H4 (cell line): ENCODE measurements around the gene OR52H1. TPM values are rescaled to one million over a fixed set of nuclear protein-coding genes. Genes with fewer than 3 reads are reported as not detected.
A peak's percentile ranks its signal among the peaks of the same experiment; 100 is the strongest.
"Not testable (repeated sequence)": the region's sequence is repeated elsewhere in the genome, so short reads cannot be mapped to it uniquely, and the experiment has no call there.

Experiments used
- DNase-seq: peaks from one replicate; pipeline ENCODE4 v3.0.0-alpha.2; 2015; ENCODE audit warnings: low spot score
- total RNA-seq: library from RNA; depleted of rRNA; stranded (reverse); fragments of >200 nt; shearing (Covaris generic); gene quantifications from 2 replicates; pipeline ENCODE4 v1.2.3, GENCODE V29; 2014; rRNA removed

OR52H1 gene
- not detected in 2 replicates for total RNA-seq

DNA sequence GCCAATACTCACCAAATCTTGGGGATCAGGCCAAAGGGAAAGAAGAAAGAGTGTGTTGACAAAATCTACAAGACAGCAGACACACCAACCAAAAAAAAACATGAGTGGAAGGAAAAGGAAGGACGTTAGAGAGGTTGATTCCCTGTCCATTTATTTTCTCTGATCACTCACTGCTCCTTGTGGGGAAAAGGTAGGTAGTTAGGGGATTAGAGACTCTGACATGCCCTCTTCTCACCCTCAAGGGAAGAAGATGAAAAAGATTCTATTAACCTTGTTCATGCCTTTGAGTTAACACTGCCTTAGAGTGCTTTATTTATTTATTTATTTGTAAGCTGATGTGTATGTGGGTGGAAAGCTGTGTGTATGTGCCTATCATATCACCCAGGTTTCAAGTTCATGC lies at the start of gene OR52H1:
Gene OR52H1 (minus strand): TSS at position 101 of the 400 bp plus-strand sequence. CDS start 3,035 bp downstream, outside the sequence.
- DNase-seq = no peak

DNA sequence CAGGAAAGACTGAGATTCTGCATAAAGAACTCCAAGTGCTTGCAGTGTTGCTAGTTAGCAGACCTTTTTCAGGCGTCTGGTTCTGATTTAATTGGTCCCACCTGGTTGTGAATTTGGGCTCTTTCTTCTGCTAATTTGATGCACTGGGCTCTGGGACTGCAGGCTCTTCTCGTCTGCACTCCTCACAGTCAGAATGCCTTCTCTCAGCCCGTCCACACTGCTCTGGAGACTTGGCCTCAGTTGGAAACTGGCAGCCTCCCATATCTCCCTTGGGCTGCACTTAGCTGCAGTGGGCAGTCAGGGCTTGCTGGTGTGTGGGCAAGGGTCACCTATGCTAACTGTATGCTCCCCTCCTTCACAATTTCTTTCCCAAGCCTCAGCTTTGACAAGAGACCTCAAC lies 49.6 kb upstream of the OR52H1 start:
- DNase-seq = no peak

DNA sequence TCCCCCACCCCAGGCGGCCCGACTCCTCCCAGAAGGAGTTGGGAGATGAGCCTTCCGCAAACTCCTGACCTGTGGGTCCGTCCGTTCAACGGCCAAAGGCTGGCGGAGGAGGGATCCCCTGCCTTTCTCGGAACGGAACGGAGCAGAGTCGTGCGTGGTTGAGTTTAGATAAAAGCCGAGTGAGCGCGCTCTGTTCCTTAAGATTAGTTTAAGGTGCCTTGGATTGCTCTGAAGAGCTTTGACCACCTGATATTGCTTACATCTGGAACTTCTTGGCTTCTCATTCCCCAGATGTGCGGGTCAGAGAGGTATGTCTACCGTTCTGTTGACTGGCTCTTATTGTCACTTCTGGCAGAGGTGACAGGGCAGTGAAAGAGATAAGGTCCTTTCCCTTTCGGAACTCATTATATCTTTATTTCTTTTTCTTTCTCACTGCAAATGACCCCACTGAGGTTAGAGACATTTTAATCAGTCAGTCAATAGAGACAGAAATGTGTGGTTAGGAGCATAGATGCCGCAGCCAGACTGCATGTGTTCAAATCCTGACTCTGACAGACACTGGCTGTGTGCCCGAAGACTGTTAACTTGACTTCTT lies 48.4 kb upstream of the OR52H1 start, which contains the start of gene TRIM6:
Gene TRIM6 (plus strand): TSS at position 31 of the 595 bp plus-strand sequence. CDS start 261 bp downstream, at position 292.
- DNase-seq = peak; percentile 51

DNA sequence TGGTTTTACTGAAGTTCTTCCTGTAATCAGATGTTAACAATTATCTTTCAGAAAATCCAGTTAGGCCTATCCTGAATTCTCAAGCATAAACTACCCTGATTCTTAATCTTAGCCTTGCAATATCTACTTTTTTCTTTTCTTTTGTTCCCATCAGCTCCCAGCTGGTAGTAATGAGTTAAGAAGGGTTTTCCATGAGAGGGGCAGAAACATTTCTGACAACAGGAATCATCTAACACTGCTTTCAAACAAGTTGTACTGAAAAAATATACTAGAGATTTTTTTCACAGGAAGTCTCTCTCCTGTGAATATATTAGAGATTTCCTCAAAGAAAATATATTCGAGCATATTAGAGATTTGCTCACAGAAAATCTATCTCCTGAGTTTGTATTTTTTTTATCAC lies 44.8 kb upstream of the OR52H1 start:
- DNase-seq = no peak

DNA sequence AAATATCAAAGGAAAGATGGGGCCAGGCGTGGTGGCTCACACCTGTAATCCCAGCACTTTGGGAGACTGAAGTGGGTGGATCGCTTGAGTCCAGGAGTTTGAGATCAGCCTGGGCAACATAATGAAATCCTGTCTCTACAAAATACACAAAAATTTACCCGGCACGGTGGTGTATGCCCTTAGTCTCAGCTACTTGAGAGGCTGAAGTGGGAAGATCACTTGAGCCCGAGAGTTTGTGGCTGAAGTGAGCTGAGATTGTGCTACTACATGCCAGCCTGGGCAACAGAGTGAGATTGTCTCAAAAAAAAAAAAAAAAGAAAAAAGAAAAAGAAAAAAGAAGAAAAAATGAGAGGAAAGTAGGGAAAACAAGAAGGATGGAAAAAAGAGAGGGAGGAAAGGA lies 44.3 kb upstream of the OR52H1 start:
- no peak for DNase-seq

DNA sequence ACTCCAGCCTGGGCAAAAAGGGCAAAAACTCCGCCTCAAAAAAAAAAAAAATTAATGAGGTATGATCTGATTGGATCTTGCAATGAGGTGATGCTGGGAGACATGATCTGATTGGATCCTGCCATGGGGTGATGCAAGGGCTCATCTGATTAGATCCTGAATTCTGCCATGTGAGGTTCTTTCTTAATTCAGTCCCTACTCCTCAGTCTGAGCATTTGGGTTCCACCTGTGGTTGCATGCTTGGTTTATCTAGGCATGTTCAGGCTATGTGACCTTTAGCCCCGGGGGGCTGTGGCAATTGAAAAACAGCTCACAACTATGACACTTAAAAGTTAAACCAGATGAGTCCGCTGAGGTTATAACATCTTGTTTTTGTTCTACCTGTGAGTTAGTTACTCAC lies 43.3 kb upstream of the OR52H1 start:
- no peak for DNase-seq

DNA sequence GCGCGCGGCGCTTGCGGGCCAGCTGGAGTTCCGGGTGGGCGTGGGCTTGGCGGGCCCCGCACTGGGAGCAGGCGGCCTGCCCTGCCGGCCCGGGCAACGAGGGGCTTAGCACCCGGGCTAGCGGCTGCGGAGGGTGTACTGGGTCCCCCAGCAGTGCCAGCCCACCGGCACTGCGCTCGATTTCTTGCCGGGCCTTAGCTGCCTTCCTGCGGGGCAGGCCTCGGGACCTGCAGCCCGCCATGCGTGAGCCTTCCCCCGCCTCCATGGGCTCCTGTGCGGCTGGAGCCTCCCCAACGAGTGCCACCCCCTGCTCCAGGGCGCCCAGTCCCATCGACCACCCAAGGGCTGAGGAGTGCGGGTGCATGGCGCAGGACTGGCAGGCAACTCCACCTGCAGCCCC lies 41.6 kb upstream of the OR52H1 start:
- not testable (repeated sequence) for DNase-seq

DNA sequence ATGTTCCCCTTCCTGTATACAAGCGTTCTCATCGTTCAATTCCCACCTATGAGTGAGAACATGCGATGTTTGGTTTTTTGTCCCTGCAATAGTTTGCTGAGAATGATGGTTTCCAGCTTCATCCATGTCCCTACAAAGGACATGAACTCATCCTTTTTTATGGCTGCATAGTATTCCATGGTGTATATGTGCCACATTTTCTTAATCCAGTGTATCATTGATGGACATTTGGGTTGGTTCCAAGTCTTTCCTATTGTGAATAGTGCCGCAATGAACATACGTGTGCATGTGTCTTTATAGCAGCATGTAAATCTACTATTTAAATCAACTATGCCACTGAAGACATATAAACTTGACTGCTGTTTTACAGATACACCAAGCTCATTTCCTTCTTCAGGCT lies 36.1 kb upstream of the OR52H1 start:
- DNase-seq = not testable (repeated sequence)

DNA sequence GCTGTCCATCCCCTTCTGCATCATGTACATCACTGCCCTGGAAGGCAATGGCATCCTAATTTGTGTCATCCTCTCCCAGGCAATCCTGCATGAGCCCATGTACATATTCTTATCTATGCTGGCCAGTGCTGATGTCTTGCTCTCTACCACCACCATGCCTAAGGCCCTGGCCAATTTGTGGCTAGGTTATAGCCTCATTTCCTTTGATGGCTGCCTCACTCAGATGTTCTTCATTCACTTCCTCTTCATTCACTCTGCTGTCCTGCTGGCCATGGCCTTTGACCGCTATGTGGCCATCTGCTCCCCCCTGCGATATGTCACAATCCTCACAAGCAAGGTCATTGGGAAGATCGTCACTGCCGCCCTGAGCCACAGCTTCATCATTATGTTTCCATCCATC lies 32.7 kb upstream of the OR52H1 start:
- no peak for DNase-seq

DNA sequence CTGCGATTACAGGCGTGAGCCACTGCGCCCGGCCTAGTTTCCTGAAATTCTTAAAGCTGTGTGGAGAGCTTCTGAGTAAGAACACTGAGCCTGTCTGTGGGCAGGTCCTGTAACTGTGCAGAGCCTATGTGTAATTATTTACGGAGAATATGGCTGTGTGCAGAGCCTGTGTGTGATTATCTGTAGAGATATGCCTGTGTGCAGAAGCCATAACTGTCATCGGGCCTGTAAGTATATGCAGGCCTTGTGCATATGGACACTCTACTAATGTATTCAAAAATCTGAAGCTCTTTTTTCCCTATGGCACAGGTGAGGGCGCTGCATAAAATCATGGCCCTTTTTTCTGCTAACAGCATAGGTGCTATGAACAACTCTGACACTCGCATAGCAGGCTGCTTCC lies 32.2 kb upstream of the OR52H1 start, which contains the start of gene OR52B6:
Gene OR52B6 (plus strand): TSS at position 301 of the 400 bp plus-strand sequence. CDS start 0 bp downstream, at position 301.
- no peak for DNase-seq

DNA sequence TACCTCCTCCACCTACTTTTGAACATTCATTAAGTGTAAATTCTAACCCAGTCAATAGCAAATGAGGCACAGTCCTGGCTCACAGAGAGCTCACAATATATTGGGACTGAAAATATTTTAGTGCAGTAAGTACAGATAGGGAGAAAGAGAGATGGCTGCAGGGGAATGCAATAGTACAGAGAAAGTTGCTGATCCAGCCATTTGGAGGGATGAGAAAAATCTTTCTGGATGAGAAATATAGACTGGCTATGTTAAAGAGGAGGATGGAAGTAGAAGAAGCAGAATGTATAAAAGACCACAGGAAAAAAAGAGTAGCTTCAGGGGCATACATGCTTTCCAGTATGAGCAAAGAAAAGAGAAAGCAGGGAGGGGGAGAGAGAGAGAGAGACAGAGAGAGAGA lies 28.8 kb upstream of the OR52H1 start:
- no peak for DNase-seq

DNA sequence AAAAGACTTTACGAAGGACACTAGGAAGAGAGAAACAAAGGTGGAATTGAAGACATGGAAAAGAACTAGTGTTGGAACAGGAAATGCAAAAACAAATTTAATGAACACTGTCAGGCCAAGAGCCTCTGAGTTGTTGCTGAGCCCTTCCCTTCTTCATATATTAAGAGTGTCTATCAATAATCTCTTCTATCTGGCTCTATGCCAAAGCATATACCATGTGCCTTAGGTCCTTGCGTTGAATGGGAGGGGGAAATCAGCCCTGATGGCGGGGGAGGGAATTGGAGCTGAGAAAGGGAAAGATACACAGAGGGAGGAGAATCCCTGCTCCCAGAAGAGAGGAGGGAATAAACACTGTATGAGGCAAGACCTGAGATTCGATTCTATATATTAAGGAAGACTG lies 26.8 kb upstream of the OR52H1 start:
- no peak for DNase-seq

DNA sequence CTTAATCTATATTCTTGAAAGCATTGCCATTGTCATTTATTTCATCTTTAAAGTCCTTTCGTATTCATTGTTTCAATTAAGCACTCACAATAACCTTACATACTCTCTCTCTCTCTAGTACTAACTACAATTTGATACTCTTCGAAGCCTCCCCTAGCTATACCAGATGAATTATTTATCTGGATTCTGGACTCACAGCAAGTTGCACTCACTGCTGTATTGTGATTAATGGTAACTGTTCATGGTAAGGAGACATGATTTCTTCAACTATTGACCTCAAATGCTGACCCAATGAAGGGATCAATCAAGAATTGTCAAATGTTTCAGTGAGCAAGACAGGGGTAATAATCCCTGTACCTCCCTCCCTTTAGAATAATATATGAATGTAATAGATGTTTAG lies 26.3 kb upstream of the OR52H1 start:
- DNase-seq = no peak

DNA sequence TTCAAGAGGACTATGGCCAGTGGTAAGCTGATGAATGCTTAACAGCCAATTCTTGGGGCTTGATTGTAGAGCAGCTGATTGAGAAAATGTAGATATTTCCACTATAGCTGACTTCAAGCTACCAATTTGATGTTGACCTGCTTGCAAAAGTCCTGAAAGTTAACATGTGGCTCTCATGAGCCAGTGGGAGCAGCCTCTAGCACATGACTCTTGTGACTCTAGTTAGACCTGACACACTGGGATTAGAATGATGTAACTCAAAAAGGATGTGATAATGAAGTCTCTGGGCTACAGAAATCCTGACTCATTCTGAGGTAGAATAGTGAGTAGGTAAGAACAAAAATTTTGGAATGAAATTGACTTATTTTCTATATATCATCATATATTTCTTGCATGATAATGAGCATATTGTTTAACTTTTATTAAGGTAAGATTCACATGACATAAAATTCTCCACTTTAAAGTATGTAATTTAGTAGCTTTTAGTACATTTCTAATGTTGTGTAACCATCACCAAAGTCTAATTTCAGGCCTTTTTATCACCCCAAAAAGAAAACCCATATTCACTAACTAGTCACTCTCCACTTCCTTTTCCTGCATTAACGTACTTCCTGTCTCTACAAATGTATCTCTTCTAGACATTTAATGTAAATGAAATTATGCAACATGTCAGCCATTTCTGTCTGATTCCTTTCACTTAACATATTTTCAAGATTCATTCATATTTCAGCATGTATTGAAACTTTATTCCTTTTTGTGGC lies 16.1 kb upstream of the OR52H1 start:
- peak; percentile 23 for DNase-seq

DNA sequence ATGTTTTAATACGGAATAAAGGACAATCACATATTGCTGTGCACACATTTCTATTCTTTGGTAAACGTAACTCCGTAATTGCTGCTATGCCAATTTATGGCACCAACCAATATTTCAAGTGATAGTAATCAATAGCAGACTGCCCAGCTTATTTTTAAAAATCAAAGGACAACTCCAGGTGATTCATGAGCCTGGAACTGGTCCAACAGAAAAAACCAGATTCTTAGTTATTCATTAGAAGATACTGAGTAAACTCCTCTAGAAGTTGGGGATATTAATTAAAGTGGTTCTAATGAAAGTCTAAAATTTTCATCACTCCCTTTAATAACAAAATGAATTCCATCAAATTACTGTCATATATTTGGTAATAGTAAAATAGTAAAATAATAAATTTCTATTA lies 9.4 kb upstream of the OR52H1 start:
- DNase-seq = no peak

DNA sequence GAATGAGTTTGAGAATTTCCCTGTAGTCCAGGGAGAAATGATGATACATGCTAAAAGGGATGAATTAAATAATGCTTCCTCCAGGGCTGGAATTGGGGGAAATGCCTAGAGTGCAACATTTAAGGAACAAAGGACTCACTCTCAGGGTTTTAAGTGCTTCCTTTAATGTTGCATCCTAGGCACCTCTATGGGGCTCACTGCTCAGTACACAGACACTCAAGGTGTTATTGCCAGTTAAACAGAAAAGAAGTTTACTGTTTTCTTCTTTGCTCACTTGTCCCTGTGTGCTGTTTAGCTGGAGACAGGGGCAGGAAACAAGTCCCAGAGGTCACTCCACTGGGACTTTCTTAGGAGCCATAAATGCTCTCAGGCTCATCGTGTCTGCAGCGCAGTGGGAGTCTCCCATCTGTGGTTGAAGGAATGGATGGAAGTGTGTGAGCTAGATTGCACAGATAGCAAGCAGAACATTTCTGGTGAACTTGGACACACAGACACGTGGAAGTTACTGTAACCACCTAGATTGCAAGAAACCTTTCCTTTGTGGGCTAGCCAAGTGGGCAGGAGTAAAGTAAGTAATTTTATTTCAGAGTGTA lies 8.4 kb upstream of the OR52H1 start:
- DNase-seq = no peak

DNA sequence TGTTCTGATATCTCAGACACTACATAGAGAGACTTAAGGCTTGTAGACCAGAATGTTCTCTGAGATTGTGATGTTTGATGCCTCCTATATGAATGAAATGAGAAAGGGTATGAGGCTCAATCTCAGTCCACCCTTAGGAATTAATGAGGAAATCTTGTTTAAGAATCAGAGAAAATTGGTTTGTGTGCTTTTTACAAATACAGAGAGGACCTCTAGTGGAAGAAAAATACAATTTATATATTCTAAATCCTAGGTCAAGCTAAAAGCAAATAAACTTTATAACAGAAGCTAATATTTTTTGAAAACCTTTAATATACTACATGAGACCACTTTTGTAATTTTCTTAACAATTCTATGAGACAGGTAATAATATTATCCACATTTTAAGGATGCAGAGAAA lies 5.0 kb upstream of the OR52H1 start:
- DNase-seq = no peak

DNA sequence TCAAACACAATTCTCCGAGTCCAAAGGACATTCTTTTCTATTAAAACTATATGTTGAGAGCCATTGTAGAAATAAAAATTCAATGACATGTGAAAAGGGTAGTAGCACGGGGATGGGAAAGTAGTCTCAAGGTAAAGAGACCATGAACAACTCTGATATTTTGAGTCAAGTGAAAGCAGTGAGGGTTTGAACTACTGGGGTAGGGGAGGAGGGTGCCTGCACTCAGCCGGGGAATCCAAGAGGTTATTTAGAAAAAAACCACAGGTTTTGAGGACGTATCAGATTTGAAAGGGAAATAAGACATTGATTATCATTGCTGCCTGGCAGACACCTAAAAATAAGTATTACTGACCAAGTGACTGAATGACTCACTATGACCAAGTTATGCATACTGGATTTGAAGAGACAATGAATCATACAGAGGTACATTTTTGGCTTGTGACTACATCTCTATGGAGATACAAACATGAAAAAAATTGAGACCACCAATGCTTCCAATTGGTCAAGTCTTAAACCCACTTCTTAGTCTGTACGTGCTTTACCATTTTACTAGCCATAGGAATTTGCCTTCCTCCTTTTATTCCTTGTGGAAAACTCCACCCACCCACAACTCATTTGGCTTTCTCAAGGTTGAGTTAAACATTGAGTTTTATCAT lies 2.2 kb upstream of the OR52H1 start:
- no peak for DNase-seq

DNA sequence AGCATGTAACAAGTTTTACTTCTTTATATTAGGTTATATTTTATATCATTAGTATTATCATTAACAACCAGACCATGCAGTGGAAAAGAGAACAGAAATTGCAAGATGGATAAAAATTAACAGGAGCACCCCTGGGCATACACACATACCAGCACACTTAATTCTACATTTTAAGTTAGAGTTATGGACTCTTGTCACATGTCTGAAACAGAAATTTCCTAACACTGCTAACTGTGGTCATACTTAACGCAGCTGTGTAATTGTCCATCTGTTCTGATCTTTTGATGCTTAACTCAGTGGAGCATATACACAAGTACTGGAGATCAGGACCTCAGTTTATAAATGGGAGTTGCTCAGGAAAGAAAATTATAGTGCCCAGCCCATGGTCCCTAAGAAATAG lies 358 bp downstream of the OR52H1 start:
- no peak for DNase-seq

DNA sequence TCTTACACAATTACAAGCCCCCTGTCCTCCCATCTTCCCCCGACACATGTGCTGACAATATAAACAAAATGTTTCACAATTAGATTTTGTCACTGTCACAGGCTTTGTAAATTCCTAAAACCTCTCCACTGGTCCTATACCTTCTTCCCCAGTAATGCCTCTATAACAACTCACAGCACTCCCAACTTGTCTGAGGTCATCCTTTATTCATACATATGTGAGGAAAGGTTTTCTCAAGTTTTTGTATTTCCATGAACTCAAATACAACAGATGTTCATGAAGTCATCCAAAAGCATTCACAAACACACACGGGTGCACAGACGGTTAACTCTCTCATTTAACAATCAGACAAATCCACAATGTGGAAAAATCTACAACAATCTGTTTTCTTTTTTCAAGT lies 1.9 kb downstream of the OR52H1 start:
- no peak for DNase-seq

DNA sequence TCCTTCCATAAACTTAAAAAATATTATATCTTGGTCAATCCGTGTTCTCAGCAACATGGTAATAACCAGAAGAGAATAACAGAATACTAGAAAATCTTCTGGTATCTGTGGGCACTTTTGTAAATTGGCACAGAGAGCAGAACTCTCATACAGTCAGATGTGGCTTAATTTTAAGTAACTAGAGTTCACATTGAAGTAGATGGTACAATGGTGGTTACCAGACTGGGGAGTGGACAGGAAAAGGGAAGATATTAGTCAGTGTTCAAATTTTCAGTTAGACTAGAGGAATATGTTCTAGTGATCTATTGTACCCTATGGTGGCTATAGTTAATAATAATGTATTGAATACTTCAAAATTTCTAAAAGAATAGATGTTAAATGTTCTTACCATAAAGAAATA lies 6.9 kb downstream of the OR52H1 start:
- DNase-seq = no peak

DNA sequence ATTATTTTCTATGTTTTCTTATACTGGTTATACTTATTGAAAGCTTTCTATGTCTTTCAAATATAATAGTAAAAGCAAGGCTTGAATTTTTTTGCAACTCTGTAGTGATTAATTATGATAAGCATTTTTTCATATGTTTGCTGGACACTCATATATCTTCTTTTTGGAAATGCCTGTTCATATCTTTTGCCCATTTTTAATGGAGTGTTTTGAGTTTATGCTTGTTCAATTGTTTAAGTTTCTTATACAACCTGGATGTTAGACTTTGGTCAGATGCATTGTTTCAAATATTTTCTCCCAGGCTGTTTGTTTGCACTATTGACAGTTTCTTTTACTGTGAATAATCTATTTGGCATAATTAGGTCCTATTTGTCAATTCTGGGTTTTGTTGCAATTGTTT lies 11.9 kb downstream of the OR52H1 start:
- DNase-seq = no peak
